ENCODE results near the gene SEPTIN5. TPM values are rescaled to one million over a fixed set of nuclear protein-coding genes. Genes with fewer than 3 reads are reported as not detected.

Gene SEPTIN5
- total RNA-seq, 1 experiment from 2014 or later: 2.0 TPM

- TF ChIP-seq CTCF (IDR thresholded peaks at IDR 0.05; ENCODE audit: unreplicated experiment): no peak
- H3K36me3 Mint-ChIP-seq (ENCODE audit: insufficient read depth, unreplicated experiment): peaks cover 6% of the 10 kb centered on the region
- H3K4me3 Mint-ChIP-seq (ENCODE audit: unreplicated experiment): no peak overlapping the region
- BruUV-seq (replicated peaks): no TSS peak
- H3K27me3 Mint-ChIP-seq (ENCODE audit: insufficient read depth, unreplicated experiment): peaks cover 16% of the 10 kb centered on the region
- intact Hi-C loops (cut with micrococcal nuclease): no loop called here
- ChIA-PET POLR2A (no interaction called here), CTCF (no interaction called here)
- H3K27ac Mint-ChIP-seq (ENCODE audit: low read depth, unreplicated experiment): no peak overlapping the region
- H3K9me3 Mint-ChIP-seq (ENCODE audit: unreplicated experiment): no peaks in the 10 kb centered on the region
- peaks cover 9% of the 10 kb centered on the region for H3K4me1 Mint-ChIP-seq (ENCODE audit: insufficient read depth, unreplicated experiment)
- DNase-seq (ENCODE audit: unreplicated experiment): no peak
Measured at GRCh38 chr22:19763458-19764298, 49.4 kb downstream of the SEPTIN5 start.

- H3K27ac Mint-ChIP-seq (ENCODE audit: low read depth, unreplicated experiment): no peak overlapping the region
- no TSS peak for BruUV-seq (replicated peaks)
- H3K4me1 Mint-ChIP-seq (ENCODE audit: insufficient read depth, unreplicated experiment): peaks cover 9% of the 10 kb centered on the region
- no peak for TF ChIP-seq CTCF (IDR thresholded peaks at IDR 0.05; ENCODE audit: unreplicated experiment)
- ChIA-PET POLR2A (no interaction called here), CTCF (interaction anchor here (0.7 kb wide), 1 partner anchor 8 kb away, joined by 3 read pairs; no protein-coding TSS in a partner anchor)
- no peak for DNase-seq (ENCODE audit: unreplicated experiment)
- H3K36me3 Mint-ChIP-seq (ENCODE audit: insufficient read depth, unreplicated experiment): peaks cover 6% of the 10 kb centered on the region
- no peak overlapping the region for H3K4me3 Mint-ChIP-seq (ENCODE audit: unreplicated experiment)
- intact Hi-C loops (cut with micrococcal nuclease): no loop called here
- H3K9me3 Mint-ChIP-seq (ENCODE audit: unreplicated experiment): no peaks in the 10 kb centered on the region
- peaks cover 15% of the 10 kb centered on the region for H3K27me3 Mint-ChIP-seq (ENCODE audit: insufficient read depth, unreplicated experiment)
Measured at GRCh38 chr22:19764299-19764593, 49.9 kb downstream of the SEPTIN5 start.

GRCh38 chr22:19764636-19765476 is 50.6 kb downstream of the SEPTIN5 start:
- TF ChIP-seq CTCF (IDR thresholded peaks at IDR 0.05; ENCODE audit: unreplicated experiment): no peak
- no peak for DNase-seq (ENCODE audit: unreplicated experiment)
- Mint-ChIP-seq H3K27ac (ENCODE audit: low read depth, unreplicated experiment) (no peak overlapping the region), H3K27me3 (ENCODE audit: insufficient read depth, unreplicated experiment) (peaks cover 9% of the 10 kb centered on the region), H3K9me3 (ENCODE audit: unreplicated experiment) (no peaks in the 10 kb centered on the region), H3K4me1 (ENCODE audit: insufficient read depth, unreplicated experiment) (peaks cover 7% of the 10 kb centered on the region), H3K36me3 (ENCODE audit: insufficient read depth, unreplicated experiment) (peaks cover 6% of the 10 kb centered on the region), H3K4me3 (ENCODE audit: unreplicated experiment) (no peak overlapping the region)
- POLR2A ChIA-PET: no interaction called here
- CTCF ChIA-PET: interaction anchor here (0.6 to 0.7 kb wide), 3 partner anchors 9 to 555 kb away, joined by 3 read pairs; no protein-coding TSS in a partner anchor
- intact Hi-C loops (cut with micrococcal nuclease): no loop called here
- BruUV-seq (replicated peaks): no TSS peak

GRCh38 chr22:19765477-19766239 is 51.4 kb downstream of the SEPTIN5 start:
- Mint-ChIP-seq H3K27ac (ENCODE audit: low read depth, unreplicated experiment) (no peak overlapping the region), H3K36me3 (ENCODE audit: insufficient read depth, unreplicated experiment) (no peaks in the 10 kb centered on the region), H3K9me3 (ENCODE audit: unreplicated experiment) (no peaks in the 10 kb centered on the region), H3K4me1 (ENCODE audit: insufficient read depth, unreplicated experiment) (no peaks in the 10 kb centered on the region), H3K27me3 (ENCODE audit: insufficient read depth, unreplicated experiment) (peaks cover 1% of the 10 kb centered on the region), H3K4me3 (ENCODE audit: unreplicated experiment) (no peak overlapping the region)
- POLR2A ChIA-PET: no interaction called here
- no peak for TF ChIP-seq CTCF (IDR thresholded peaks at IDR 0.05; ENCODE audit: unreplicated experiment)
- intact Hi-C loops (cut with micrococcal nuclease): no loop called here
- CTCF ChIA-PET: interaction anchor here (0.7 to 0.9 kb wide), 2 partner anchors 16 to 556 kb away, joined by 3 to 4 read pairs; no protein-coding TSS in a partner anchor
- no TSS peak for BruUV-seq (replicated peaks)
- no peak for DNase-seq (ENCODE audit: unreplicated experiment)
